A673 (cell line): ENCODE data around the gene SUN5. TPM values are rescaled to one million over a fixed set of nuclear protein-coding genes. Genes with fewer than 3 reads are reported as not detected.

Experiments
- BruUV-seq: library from RNA; stranded (reverse); fragments of 400-500 nt; replicated peaks from 2 replicates; lab custom pipeline; 2021; lab: Mats Ljungman, UMichigan
- CTCF ChIA-PET: fragments of 300-600 bp; sonication (Branson Sonifier 250); formaldehyde crosslinking; loops from one replicate; lab custom pipeline; 2022; ENCODE audit warnings: antibody characterized with exemption; lab: Charles Lee
- POLR2A ChIA-PET: fragments of 300-600 bp; sonication (Branson Sonifier 250); formaldehyde crosslinking; loops from one replicate; lab custom pipeline; 2022; ENCODE audit warnings: antibody characterized with exemption; ENCODE audit not compliant: low non-redundant PET; lab: Charles Lee
- DNase-seq: peaks from one replicate; pipeline ENCODE4 v3.0.0-alpha.2; 2015; ENCODE audit warnings: low spot score
- H3K27ac ChIP-seq: fragments of 200-600 bp; sonication (generic); 2 replicates; pipeline ENCODE4 v1.5.1; 2016; ENCODE audit warnings: mixed run types, low read depth, mild to moderate bottlenecking, mixed read lengths, antibody characterized with exemption, low read length; ENCODE audit not compliant: poor library complexity, severe bottlenecking
- H3K27me3 ChIP-seq: fragments of 200-600 bp; sonication (generic); replicated peaks from 2 replicates; pipeline ENCODE4 v1.6.1; 2017; ENCODE audit warnings: mixed run types, low read depth, mild to moderate bottlenecking, mixed read lengths, antibody characterized with exemption, low read length; ENCODE audit not compliant: insufficient read depth, poor library complexity
- H3K36me3 ChIP-seq: fragments of 200-600 bp; sonication (generic); 2 replicates; pipeline ENCODE4 v1.6.1; 2016; ENCODE audit warnings: mixed run types, mild to moderate bottlenecking, mixed read lengths, antibody characterized with exemption, low read length; ENCODE audit not compliant: insufficient read depth, poor library complexity, severe bottlenecking
- H3K4me1 ChIP-seq: fragments of 200-600 bp; sonication (generic); 2 replicates; pipeline ENCODE4 v1.6.1; 2017; ENCODE audit warnings: mixed run types, mild to moderate bottlenecking, mixed read lengths, antibody characterized with exemption, low read length; ENCODE audit not compliant: insufficient read depth, poor library complexity, severe bottlenecking
- H3K4me3 ChIP-seq: fragments of 200-600 bp; sonication (generic); 2 replicates; pipeline ENCODE4 v1.5.1; 2016; ENCODE audit warnings: low read depth, mixed run types, mild to moderate bottlenecking, mixed read lengths, low read length; ENCODE audit not compliant: poor library complexity, severe bottlenecking
- H3K9me3 ChIP-seq: fragments of 200-600 bp; sonication (generic); 2 replicates; pipeline ENCODE4 v1.6.1; 2016; ENCODE audit warnings: mixed run types, low read depth, mild to moderate bottlenecking, mixed read lengths, antibody characterized with exemption, low read length; ENCODE audit not compliant: poor library complexity, severe bottlenecking
- CTCF ChIP-seq: fragments of 300-800, 200-600 bp; sonication (generic); conservative IDR thresholded peaks from 2 replicates; pipeline ENCODE4 v1.5.1; 2017; ENCODE audit warnings: low read depth, mild to moderate bottlenecking, antibody characterized with exemption, low read length, moderate library complexity, mixed read lengths
- EZH2 ChIP-seq: fragments of 200-600 bp; sonication (generic); IDR thresholded peaks from 2 replicates; pipeline ENCODE4 v1.6.1; 2017; ENCODE audit warnings: borderline replicate concordance, low read depth, mild to moderate bottlenecking, mixed read lengths, antibody characterized with exemption, low read length; ENCODE audit not compliant: poor library complexity, severe bottlenecking
- intact Hi-C: fragments of 100-400 bp; cut with micrococcal nuclease; formaldehyde crosslinking; loops from one replicate; pipeline ENCODE4 v1.10.0; 2022; ENCODE audit not compliant: unreplicated experiment
- total RNA-seq: library from RNA; stranded (reverse); gene quantifications from 2 replicates; pipeline ENCODE4 v1.2.3, GENCODE V29; 2021

Gene SUN5
- total RNA-seq, 1 experiment from 2014 or later, result not detected

DNA sequence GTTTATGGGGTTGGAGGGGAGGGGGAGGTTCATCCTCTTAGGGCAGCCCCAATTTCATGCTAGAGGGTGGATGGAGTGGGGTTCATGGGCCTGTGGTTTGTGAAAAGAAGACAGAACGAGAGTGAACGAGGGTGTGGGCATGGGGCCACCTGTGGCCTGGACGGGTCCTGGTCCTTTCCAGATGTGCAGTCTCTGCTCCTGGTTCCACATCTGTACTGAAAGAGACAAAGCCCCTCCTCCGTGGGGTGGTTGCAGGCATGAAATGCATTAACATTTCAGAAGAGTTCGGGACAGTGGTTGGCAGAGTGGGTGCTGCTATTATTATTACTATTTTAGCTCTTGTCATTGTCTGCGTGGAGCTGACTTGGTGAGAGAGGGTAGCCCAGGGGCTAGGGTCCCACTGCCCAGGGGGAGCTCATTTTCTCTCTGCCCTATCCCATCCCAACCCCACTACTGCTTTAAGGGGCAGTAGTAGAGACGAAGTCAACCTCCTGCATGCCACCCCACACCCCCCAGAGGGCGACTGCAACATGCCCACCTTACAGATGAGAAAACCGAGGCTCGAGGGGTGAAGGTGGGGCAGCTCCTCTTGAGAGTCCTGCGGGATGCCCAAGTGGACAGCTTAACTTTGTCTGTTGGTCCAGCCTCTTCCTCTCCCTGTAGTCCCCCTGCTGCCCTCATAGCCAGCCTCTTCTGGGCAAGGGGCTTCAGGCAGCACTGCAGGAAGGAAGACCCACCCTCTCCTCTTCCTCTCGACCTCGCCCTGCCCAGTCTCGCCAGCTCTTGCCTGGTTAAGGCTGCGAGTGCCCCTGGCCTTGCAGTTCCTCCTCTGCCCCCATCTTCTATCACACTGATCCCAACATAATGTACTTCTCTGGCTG, 11.7 kb upstream of the SUN5 start:
- Histone ChIP-seq H3K4me3 (no peak overlapping the region), H3K27me3 (peaks cover 56% of the 10 kb centered on the region), H3K9me3 (no peaks in the 10 kb centered on the region), H3K4me1 (no peaks in the 10 kb centered on the region), H3K27ac (no peak overlapping the region), H3K36me3 (no peaks in the 10 kb centered on the region)
- intact Hi-C loops, result no loop called here
- no TSS peak for BruUV-seq
- CTCF ChIA-PET, result no interaction called here
- no peak for DNase-seq
- TF ChIP-seq CTCF, result no peak
- TF ChIP-seq EZH2, result no peak
- POLR2A ChIA-PET, result interaction anchor here (0.6 kb wide), 1 partner anchor 44 kb away, joined by 3 read pairs; no protein-coding TSS in a partner anchor

DNA sequence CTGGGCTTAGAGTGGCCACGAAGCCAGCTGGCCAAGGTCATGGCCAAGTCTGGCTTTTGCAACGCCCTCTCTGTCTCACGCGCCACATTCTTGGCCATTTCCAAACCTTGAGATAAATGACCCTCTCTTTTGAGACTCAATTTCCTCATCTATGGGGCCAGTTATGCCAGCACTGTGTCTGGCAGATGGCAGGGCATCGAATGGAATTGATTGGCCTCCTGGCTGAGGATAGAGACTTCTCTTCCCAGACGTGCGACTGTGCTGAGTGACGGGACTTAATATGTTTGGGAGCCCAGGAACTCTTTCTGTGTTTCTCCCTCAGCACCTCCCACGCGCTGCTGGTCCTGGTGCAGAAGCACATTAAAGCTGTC, 10.9 kb upstream of the SUN5 start:
- H3K4me3 ChIP-seq, result no peak overlapping the region
- no peaks in the 10 kb centered on the region for H3K4me1 ChIP-seq
- no peak overlapping the region for H3K27ac ChIP-seq
- peaks cover 61% of the 10 kb centered on the region for H3K27me3 ChIP-seq
- intact Hi-C loops, result no loop called here
- no peaks in the 10 kb centered on the region for H3K36me3 ChIP-seq
- no peak for DNase-seq
- BruUV-seq, result no TSS peak
- no peaks in the 10 kb centered on the region for H3K9me3 ChIP-seq
- TF ChIP-seq EZH2 (no peak), CTCF (no peak)
- ChIA-PET POLR2A (interaction anchor here (0.6 kb wide), 1 partner anchor 45 kb away, joined by 3 read pairs; no protein-coding TSS in a partner anchor), CTCF (no interaction called here)

DNA sequence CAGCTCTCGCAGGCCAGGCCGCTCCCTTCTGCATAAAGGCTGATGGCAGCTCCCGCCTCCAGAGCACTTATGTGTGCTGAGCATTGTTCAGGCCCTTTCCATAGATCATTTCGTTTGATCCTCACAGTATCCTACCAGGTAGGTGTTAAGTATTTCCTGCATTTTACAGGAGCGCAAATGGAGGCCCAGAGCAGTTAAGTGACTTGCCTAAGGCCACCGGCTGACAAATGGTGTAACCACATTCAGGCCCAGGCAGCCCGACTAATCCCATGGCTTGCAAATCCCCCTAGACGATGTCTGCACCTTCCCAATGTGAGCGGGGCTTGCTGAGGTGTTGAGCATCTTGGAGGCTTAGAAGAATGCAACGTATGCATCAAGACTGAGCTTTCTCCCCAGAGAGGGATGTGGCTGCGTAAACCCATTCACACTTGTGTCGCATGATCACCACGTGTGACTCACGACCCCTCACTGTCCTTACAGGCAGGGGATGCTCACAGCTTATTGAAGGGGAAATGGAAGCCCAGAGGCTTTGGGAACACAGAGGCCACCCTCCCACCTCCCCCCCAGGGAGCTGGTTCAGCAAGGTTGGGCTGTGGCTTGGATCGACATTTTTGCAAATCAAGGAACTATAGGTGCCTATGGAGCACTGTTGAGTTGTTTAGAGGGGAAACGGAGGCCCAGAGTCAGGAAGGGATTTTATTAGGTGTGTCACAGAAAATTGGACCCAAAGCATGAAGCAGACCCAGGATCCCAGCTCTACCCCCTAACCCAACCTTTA, 10.3 kb upstream of the SUN5 start:
- no peaks in the 10 kb centered on the region for H3K9me3 ChIP-seq
- POLR2A ChIA-PET, result no interaction called here
- intact Hi-C loops, result no loop called here
- TF ChIP-seq EZH2 (no peak), CTCF (no peak)
- H3K4me1 ChIP-seq, result no peaks in the 10 kb centered on the region
- H3K27ac ChIP-seq, result no peak overlapping the region
- no peak for DNase-seq
- CTCF ChIA-PET, result no interaction called here
- H3K36me3 ChIP-seq, result no peaks in the 10 kb centered on the region
- no peak overlapping the region for H3K4me3 ChIP-seq
- peaks cover 61% of the 10 kb centered on the region for H3K27me3 ChIP-seq
- BruUV-seq, result no TSS peak
